ENCODE measurements around the gene VWA3A.
A peak's percentile ranks its signal among the peaks of the same experiment; 100 is the strongest.

Gene VWA3A

DNA sequence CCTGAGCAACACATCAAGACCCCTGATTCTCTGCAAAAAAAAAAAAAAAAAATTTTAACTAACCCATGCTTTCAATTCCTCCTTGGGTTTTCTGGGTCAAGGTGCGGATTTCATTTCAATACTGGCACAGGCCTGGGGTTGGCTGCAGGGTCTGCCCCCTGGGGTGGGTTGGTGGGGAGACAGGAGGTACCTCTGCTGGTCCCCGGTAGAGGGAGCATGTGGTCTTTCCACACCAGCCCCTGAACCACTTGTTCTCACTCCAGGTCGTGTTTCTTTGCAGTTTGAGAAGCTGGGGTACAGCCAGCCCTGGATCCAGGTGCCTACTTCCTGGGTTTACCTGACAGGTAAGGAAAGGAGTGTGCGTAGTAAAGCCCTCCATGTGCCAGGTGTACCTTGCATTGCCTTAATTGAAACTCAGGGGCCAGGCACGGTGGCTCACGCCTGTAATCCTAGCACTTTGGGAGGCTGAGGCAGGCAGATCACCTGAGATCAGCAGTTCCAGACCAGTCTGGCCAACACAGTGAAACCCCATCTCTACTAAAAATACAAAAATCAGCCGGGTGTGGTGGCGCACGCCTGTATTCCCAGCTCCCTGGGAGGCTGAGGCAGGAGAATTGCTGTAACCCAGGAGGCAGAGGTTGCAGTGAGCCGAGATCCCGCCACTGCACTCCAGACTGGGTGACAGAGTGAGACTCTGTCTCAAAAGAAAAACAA lies 91.7 kb downstream of the VWA3A start:
- Histone ChIP-seq H3K27ac (ENCODE audit: low read depth, low read length, severe bottlenecking) (no peak overlapping the region), H3K36me3 (ENCODE audit: control insufficient read depth, insufficient read depth, low read length) (no peaks in the 10 kb centered on the region), H3K4me3 (ENCODE audit: extremely low read depth, insufficient read depth, low read length, poor library complexity, severe bottlenecking) (no peak overlapping the region), H3K4me1 (ENCODE audit: control insufficient read depth, insufficient read depth, low read length, poor library complexity, severe bottlenecking) (no peaks in the 10 kb centered on the region), H3K9me3 (ENCODE audit: control insufficient read depth, low read length) (no peaks in the 10 kb centered on the region)
- WGBS, 2 experiments (ENCODE audit: insufficient coverage in 2 of 2), result 84 to 91% methylated on average over 8 to 9 of the region's 11 CpGs

DNA sequence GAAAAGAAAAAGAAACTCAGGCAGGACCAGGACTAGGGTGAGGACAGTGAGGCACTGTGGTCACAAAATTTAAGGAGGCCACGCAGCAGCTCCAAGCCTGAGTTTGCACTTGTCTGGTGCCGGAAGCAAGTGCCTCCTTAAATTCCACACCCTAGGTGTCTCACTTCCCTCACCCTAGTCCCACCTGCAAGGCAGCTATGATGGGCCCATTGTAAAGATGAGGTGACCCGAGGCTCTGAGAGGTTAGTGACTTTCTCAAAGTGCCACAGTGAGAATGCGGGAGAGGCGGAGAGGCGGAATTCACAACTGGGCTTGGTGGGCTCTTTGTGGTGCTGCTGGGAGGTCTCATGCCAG lies 92.3 kb downstream of the VWA3A start:
- no peaks in the 10 kb centered on the region for H3K9me3 ChIP-seq (ENCODE audit: control insufficient read depth, low read length)
- no peaks in the 10 kb centered on the region for H3K4me1 ChIP-seq (ENCODE audit: control insufficient read depth, insufficient read depth, low read length, poor library complexity, severe bottlenecking)
- no peaks in the 10 kb centered on the region for H3K36me3 ChIP-seq (ENCODE audit: control insufficient read depth, insufficient read depth, low read length)
- no peak overlapping the region for H3K4me3 ChIP-seq (ENCODE audit: extremely low read depth, insufficient read depth, low read length, poor library complexity, severe bottlenecking)
- H3K27ac ChIP-seq (ENCODE audit: low read depth, low read length, severe bottlenecking), result no peak overlapping the region
- 86 to 100% methylated on average over 4 to 5 of the region's 6 CpGs for WGBS, 2 experiments (ENCODE audit: insufficient coverage in 2 of 2)

DNA sequence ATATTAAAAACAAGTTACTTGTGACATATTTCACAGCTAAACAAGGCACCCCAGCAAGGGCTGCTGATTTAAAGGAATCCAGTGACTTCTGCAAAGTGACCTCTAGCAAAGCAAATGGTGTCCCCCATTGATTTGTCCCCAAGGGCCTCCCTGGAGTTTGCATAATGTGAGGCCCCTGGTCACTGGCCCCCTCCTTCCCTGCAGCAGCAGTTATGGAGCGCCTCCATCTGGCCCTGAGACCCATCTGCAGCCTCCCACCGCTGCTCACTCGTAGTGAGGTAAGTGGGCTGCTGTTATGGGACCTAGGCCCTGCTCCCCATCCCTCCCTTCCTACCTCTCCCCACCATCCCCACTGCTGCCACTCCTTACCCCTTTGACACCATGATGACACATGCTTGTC lies 94.2 kb downstream of the VWA3A start:
- Histone ChIP-seq H3K36me3 (ENCODE audit: control insufficient read depth, insufficient read depth, low read length) (no peaks in the 10 kb centered on the region), H3K4me3 (ENCODE audit: extremely low read depth, insufficient read depth, low read length, poor library complexity, severe bottlenecking) (no peak overlapping the region), H3K4me1 (ENCODE audit: control insufficient read depth, insufficient read depth, low read length, poor library complexity, severe bottlenecking) (no peaks in the 10 kb centered on the region), H3K9me3 (ENCODE audit: control insufficient read depth, low read length) (no peaks in the 10 kb centered on the region), H3K27ac (ENCODE audit: low read depth, low read length, severe bottlenecking) (no peak overlapping the region)
- 43 to 64% methylated on average over 2 to 3 of the region's 3 CpGs for WGBS, 2 experiments (ENCODE audit: insufficient coverage in 2 of 2)

DNA sequence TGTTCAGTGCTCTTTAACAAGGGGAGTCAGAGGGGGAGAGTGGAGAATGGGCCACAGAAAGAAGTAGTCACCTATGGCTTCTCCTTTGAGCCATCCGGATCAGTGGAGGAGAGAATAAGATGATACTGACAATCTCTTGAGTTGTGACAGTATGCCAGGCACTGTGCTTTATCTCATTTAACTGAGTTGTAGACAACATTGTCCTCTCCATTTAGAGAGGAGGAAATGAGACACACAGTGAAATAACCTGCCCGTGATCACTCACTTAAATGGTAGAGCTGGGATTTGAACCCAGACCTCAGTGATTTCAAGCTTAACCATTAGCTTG lies 95.9 kb downstream of the VWA3A start:
- Histone ChIP-seq H3K4me3 (ENCODE audit: extremely low read depth, insufficient read depth, low read length, poor library complexity, severe bottlenecking) (no peak overlapping the region), H3K36me3 (ENCODE audit: control insufficient read depth, insufficient read depth, low read length) (no peaks in the 10 kb centered on the region), H3K4me1 (ENCODE audit: control insufficient read depth, insufficient read depth, low read length, poor library complexity, severe bottlenecking) (peaks cover 8% of the 10 kb centered on the region), H3K27ac (ENCODE audit: low read depth, low read length, severe bottlenecking) (no peak overlapping the region), H3K9me3 (ENCODE audit: control insufficient read depth, low read length) (no peaks in the 10 kb centered on the region)
- 88 to 95% methylated on average over 1 to 2 of the region's 2 CpGs for WGBS, 2 experiments (ENCODE audit: insufficient coverage in 2 of 2)

DNA sequence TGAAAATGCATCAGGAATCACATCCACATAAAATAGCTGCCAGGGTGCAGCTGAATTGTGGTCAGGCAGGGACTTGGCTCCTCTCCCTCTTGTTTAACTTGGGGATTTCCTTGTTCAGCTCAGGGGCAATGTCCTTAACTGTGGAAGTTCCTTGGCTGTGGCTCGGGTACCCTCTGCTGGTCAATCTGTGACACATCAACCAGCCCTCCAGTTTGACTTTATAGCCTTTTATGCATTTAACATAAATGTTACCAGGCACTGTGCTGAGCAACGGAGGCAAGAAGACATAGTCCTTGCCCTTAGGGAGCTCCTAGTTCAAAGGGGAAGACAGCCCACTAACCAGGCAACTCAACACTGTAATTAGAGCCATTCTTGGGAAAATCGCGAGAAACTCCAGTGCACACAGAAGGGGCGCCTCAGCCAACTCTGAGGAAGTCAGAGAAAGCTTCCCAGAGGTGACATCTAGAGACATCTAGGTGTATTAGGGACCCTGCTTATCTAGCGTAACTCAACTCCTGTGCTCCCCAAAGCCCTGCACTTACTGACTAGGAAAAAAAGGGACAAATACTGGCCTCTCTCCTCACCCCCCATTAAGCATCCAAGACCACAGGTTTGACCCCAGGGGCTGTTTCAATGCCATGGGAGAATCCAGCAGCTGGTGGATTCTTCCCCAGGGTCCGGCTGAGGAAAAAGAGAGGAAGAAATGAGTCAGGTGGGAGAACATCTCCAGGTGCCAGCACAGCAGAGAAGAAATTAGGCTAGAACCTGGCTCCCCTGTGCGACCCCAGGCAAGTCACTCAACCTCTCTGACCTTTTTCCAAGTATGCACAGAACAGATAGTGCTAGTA lies 96.5 kb downstream of the VWA3A start:
- Histone ChIP-seq H3K4me3 (ENCODE audit: extremely low read depth, insufficient read depth, low read length, poor library complexity, severe bottlenecking) (no peak overlapping the region), H3K9me3 (ENCODE audit: control insufficient read depth, low read length) (no peaks in the 10 kb centered on the region), H3K4me1 (ENCODE audit: control insufficient read depth, insufficient read depth, low read length, poor library complexity, severe bottlenecking) (peaks cover 8% of the 10 kb centered on the region), H3K36me3 (ENCODE audit: control insufficient read depth, insufficient read depth, low read length) (no peaks in the 10 kb centered on the region), H3K27ac (ENCODE audit: low read depth, low read length, severe bottlenecking) (no peak overlapping the region)
- 44 to 52% methylated on average over 5 to 7 of the region's 8 CpGs for WGBS, 2 experiments (ENCODE audit: insufficient coverage in 2 of 2)

DNA sequence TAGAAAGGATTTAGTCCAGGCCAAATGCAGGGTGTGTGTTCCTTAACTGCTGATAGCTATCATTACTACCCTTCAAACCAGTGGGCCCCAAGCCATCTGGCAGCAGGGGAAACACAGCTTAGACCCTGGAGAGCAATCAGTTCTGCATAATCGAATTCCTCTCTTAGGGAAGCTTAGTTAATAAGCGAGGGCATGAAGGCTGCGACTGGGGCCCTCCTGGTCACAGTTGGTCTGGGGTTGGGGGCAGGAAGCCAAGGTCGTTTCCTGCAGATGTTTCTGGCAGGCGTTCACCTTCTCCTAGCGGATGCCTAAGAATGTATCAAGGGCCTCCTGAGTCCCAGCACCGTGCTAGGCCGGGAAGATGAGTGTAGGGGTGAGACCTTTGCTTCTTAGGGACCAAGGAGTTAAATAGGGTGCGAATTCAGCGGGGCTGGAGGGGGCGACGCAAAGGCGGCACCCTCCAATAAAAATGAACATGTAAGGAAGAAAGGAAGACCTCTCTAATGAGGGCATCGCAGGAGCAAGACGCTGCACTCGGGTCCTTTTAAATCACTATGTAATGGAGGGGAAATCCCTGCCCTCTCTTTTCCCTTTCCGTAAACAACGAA lies 97.2 kb downstream of the VWA3A start:
- Histone ChIP-seq H3K27ac (ENCODE audit: low read depth, low read length, severe bottlenecking) (peak overlapping the region; percentile 52), H3K4me3 (ENCODE audit: extremely low read depth, insufficient read depth, low read length, poor library complexity, severe bottlenecking) (peak overlapping the region; percentile 59), H3K4me1 (ENCODE audit: control insufficient read depth, insufficient read depth, low read length, poor library complexity, severe bottlenecking) (peaks cover 8% of the 10 kb centered on the region), H3K36me3 (ENCODE audit: control insufficient read depth, insufficient read depth, low read length) (no peaks in the 10 kb centered on the region), H3K9me3 (ENCODE audit: control insufficient read depth, low read length) (no peaks in the 10 kb centered on the region)
- 27 to 35% methylated on average over 9 to 14 of the region's 18 CpGs for WGBS, 2 experiments (ENCODE audit: insufficient coverage in 2 of 2)

DNA sequence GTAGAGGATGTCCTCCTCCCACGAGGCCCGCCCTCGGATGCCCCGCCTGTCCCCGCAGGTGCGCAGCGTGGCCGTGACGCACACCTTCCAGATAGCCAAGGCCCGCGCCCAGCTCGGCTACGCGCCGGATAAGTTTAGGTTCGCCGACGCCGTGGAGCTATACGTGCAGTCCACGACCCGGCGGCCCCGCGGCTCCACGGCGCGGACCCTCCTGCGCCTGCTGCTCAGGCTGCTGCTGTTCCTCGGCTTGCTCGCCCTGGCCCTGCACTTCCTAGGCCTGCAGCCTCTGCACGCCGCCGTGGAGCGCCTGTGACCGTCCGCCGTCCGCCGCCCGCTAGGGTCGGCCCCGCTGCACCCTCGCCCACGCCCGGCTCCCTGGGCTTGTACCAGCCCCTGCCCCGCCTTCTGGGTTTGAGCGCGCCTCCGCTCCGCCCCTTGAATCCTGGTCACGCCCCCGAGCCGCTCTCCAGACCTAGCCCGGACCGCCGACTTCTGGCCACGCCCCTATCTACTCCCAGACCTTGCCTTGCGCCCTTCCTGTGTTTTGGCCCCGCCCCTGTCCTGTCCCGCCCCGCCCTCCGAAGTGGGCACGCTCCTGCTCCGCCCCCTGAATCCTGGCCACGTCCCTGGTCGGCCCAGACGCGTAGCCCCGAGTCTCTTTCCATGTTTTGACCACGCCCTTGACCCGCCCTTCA lies 97.9 kb downstream of the VWA3A start:
- no peaks in the 10 kb centered on the region for H3K9me3 ChIP-seq (ENCODE audit: control insufficient read depth, low read length)
- peak overlapping the region; percentile 52 for H3K27ac ChIP-seq (ENCODE audit: low read depth, low read length, severe bottlenecking)
- WGBS, 2 experiments (ENCODE audit: insufficient coverage in 2 of 2), result 2% methylated on average over 66 to 67 of the region's 72 CpGs
- H3K36me3 ChIP-seq (ENCODE audit: control insufficient read depth, insufficient read depth, low read length), result no peaks in the 10 kb centered on the region
- peak overlapping the region; percentile 59 for H3K4me3 ChIP-seq (ENCODE audit: extremely low read depth, insufficient read depth, low read length, poor library complexity, severe bottlenecking)
- H3K4me1 ChIP-seq (ENCODE audit: control insufficient read depth, insufficient read depth, low read length, poor library complexity, severe bottlenecking), result peaks cover 8% of the 10 kb centered on the region

DNA sequence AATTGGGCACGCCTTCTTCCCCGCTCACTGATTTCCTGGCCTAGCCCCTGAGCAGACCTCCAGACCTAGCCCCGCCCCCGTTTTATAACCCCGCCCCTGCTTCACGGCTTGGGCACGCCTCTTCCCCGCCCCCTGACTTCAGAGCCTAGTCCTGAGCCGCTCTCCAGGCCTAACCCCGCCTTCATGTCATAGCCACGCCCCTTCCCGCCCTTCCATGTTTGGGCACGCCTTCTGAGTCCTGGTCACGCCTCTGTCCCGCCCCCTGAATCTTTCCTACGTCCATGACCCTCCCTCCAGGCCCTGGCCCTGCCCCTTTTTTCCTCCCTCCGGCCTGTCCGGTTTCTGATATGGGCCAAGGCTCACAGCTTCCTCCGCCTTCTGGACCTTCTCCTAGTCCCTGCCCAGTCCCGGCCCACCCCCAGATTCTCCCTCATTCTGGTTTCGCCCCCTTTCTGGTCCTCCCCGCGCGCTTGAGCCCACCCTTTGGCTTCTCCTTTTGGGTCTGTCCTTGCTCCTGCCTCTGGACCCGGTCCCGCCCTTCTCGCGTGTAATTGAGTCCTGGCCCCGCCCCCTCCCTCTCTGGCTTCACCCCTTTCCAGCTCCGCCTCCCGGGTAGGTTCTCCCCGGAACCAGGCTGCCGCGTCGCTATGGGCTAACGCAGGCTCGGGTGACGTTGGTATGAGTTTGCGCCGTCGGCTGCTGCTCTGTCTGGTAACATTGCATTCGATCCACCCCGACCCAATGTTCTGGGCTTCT lies 98.6 kb downstream of the VWA3A start:
- Histone ChIP-seq H3K36me3 (ENCODE audit: control insufficient read depth, insufficient read depth, low read length) (no peaks in the 10 kb centered on the region), H3K4me3 (ENCODE audit: extremely low read depth, insufficient read depth, low read length, poor library complexity, severe bottlenecking) (peak overlapping the region; percentile 59), H3K9me3 (ENCODE audit: control insufficient read depth, low read length) (no peaks in the 10 kb centered on the region), H3K27ac (ENCODE audit: low read depth, low read length, severe bottlenecking) (peak overlapping the region; percentile 83), H3K4me1 (ENCODE audit: control insufficient read depth, insufficient read depth, low read length, poor library complexity, severe bottlenecking) (peaks cover 8% of the 10 kb centered on the region)
- 0 to 1% methylated on average over 29 to 39 of the region's 43 CpGs for WGBS, 2 experiments (ENCODE audit: insufficient coverage in 2 of 2)

DNA sequence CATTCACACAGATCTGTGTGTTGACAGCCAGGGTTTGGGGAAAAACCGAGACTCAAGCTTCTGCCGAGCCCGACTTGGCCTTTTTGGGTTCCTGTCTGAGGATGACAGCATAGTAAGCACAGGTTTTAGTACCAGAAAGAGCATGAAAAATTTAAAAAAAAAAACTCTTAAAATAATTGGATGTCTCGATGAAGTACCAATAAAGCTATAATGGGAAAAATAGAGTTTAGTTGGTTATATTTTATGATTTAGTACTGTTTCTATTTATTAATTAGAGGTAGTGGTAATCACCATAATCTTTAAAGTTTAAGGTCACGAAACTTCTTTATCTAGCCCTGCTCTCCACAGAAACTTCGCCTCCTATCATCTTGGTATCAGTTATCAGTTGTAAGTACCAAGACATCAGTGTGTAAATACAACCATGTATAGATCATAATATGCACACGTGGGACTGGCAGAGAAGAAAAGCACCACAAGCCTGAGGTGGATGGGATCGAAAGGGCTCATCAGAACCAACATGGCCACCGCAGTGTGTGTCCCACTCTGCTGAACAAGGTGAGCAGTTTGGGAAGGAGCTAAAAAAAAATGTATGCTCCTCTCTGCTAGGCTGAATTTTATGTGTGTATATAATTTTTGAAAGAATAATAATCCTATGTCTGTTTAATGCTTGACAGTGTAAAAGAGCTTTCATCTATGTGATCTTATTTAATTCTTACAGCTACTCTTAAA lies 99.4 kb downstream of the VWA3A start:
- H3K4me1 ChIP-seq (ENCODE audit: control insufficient read depth, insufficient read depth, low read length, poor library complexity, severe bottlenecking), result peaks cover 8% of the 10 kb centered on the region
- peak overlapping the region; percentile 59 for H3K4me3 ChIP-seq (ENCODE audit: extremely low read depth, insufficient read depth, low read length, poor library complexity, severe bottlenecking)
- no peaks in the 10 kb centered on the region for H3K36me3 ChIP-seq (ENCODE audit: control insufficient read depth, insufficient read depth, low read length)
- WGBS, 2 experiments (ENCODE audit: insufficient coverage in 2 of 2), result 40 to 55% methylated on average over 4 to 7 of the region's 9 CpGs
- no peaks in the 10 kb centered on the region for H3K9me3 ChIP-seq (ENCODE audit: control insufficient read depth, low read length)
- peak overlapping the region; percentile 83 for H3K27ac ChIP-seq (ENCODE audit: low read depth, low read length, severe bottlenecking)

Data from mesodermal cell (in vitro differentiated cells).